Endothelial cell of umbilical vein (primary cell): ENCODE results near the gene NCF4. TPM values are rescaled to one million over a fixed set of nuclear protein-coding genes. Genes with fewer than 3 reads are reported as not detected.

Experiments used
- BruUV-seq: library from RNA; stranded (reverse); fragments of 400-500 nt; replicated peaks from 2 replicates; lab custom pipeline; 2021; lab: Mats Ljungman, UMichigan
- CTCF ChIA-PET: fragments of 300-600, 350-600 bp; sonication (Branson Sonifier 250); formaldehyde crosslinking; loops from one replicate; lab custom pipeline; 2021; ENCODE audit warnings: antibody characterized with exemption, inconsistent platforms; lab: Charles Lee
- POLR2A ChIA-PET: fragments of 300-600, 350-600 bp; sonication (Branson Sonifier 250); formaldehyde crosslinking; loops from one replicate; lab custom pipeline; 2021; ENCODE audit warnings: antibody characterized with exemption, inconsistent platforms; lab: Charles Lee
- DNase-seq: peaks from one replicate; pipeline ENCODE4 v3.0.0-alpha.2; 2011; ENCODE audit warnings: low read depth, low spot score
- FAIRE-seq: peaks from 2 replicates; lab custom pipeline; 2011; peaks lifted over from hg19 to GRCh38; lab: Jason Lieb, UNC
- H2AFZ ChIP-seq: 2 replicates; pipeline ENCODE4 v1.6.0; 2012; ENCODE audit warnings: low read depth, low read length, control low read depth, inconsistent platforms
- H3K27ac ChIP-seq: 2 replicates; pipeline ENCODE4 v1.5.1; 2011; ENCODE audit warnings: low read depth, mild to moderate bottlenecking, control low read depth, low read length, moderate library complexity; ENCODE audit not compliant: insufficient read depth
- H3K27me3 ChIP-seq, 2 experiments: 2 replicates each; pipeline versions ENCODE4 v1.6.0 to v1.6.1; 2011; ENCODE audit warnings: low read length in 2 of 2, mixed read lengths in 1 of 2; ENCODE audit not compliant: control insufficient read depth in 2 of 2, insufficient read depth in 2 of 2
- H3K36me3 ChIP-seq, 2 experiments: 2 replicates in 1 of 2; 3 replicates in 1 of 2; pipeline ENCODE4 v1.5.1; 2011; ENCODE audit warnings: low read length in 2 of 2, mild to moderate bottlenecking in 1 of 2, moderate library complexity in 1 of 2; ENCODE audit not compliant: control insufficient read depth in 2 of 2, insufficient read depth in 2 of 2; ENCODE audit errors: extremely low read depth in 1 of 2
- H3K4me1 ChIP-seq: 3 replicates; pipeline ENCODE4 v1.5.1; 2011; ENCODE audit warnings: mild to moderate bottlenecking, low read length; ENCODE audit not compliant: control insufficient read depth, insufficient read depth; ENCODE audit errors: extremely low read depth
- H3K4me2 ChIP-seq: 2 replicates; pipeline ENCODE4 v1.6.1; 2011; ENCODE audit warnings: low read length, control low read depth, mixed read lengths; ENCODE audit not compliant: insufficient read depth
- H3K4me3 ChIP-seq, 3 experiments: fragments of 200-600 bp in 1 of 3; sonication (generic), shearing (Covaris generic) in 1 of 3; replicated peaks in 1 of 3; 2 replicates each; pipeline ENCODE4 v1.5.1; 2011 to 2016; ENCODE audit warnings: control low read depth in 3 of 3, low read length in 3 of 3, mild to moderate bottlenecking in 2 of 3, inconsistent platforms in 1 of 3, low read depth in 1 of 3, moderate library complexity in 1 of 3; ENCODE audit not compliant: insufficient read depth in 1 of 3
- H3K79me2 ChIP-seq: 2 replicates; pipeline ENCODE4 v1.6.0; 2012; ENCODE audit warnings: low read length, inconsistent platforms; ENCODE audit not compliant: control insufficient read depth, insufficient read depth
- H3K9ac ChIP-seq: replicated peaks from 2 replicates; pipeline ENCODE3; 2011; ENCODE audit warnings: low read length, control low read depth; ENCODE audit not compliant: insufficient read depth; ENCODE audit errors: extremely low read depth
- H3K9me1 ChIP-seq: replicated peaks from 3 replicates; pipeline ENCODE4 v1.6.0; 2011; ENCODE audit warnings: mild to moderate bottlenecking, low read length; ENCODE audit not compliant: control insufficient read depth, insufficient read depth; ENCODE audit errors: extremely low read depth
- H3K9me3 ChIP-seq: replicated peaks from 2 replicates; pipeline ENCODE4 v1.5.1; 2012; ENCODE audit warnings: low read length, inconsistent platforms; ENCODE audit not compliant: control insufficient read depth, insufficient read depth
- H4K20me1 ChIP-seq: replicated peaks from 2 replicates; pipeline ENCODE3; 2011; ENCODE audit warnings: mild to moderate bottlenecking, low read length; ENCODE audit not compliant: control insufficient read depth, insufficient read depth; ENCODE audit errors: extremely low read depth
- EZH2 ChIP-seq: IDR thresholded peaks from 2 replicates; pipeline ENCODE4 v1.6.1; 2012; ENCODE audit warnings: borderline replicate concordance, low read depth, mild to moderate bottlenecking, moderate library complexity, low read length, inconsistent platforms; ENCODE audit not compliant: severe bottlenecking
- FOS ChIP-seq: IDR thresholded peaks from 2 replicates; pipeline ENCODE4 v1.6.1; 2011; ENCODE audit warnings: mild to moderate bottlenecking, low read length, moderate library complexity, borderline replicate concordance; ENCODE audit not compliant: insufficient read depth
- GATA2 ChIP-seq: IDR thresholded peaks from 2 replicates; pipeline ENCODE4 v1.7.0; 2011; ENCODE audit warnings: low read depth, mild to moderate bottlenecking, moderate library complexity, mixed read lengths, low read length; ENCODE audit not compliant: insufficient read length, insufficient read depth
- JUN ChIP-seq: IDR thresholded peaks from 2 replicates; pipeline ENCODE4 v1.6.1; 2011; ENCODE audit warnings: borderline replicate concordance, low read depth; ENCODE audit not compliant: insufficient read length, insufficient read depth
- MAX ChIP-seq: IDR thresholded peaks from 2 replicates; pipeline ENCODE4 v1.6.1; 2011; ENCODE audit not compliant: insufficient read depth, insufficient read length
- MYC ChIP-seq: IDR thresholded peaks from one replicate; pipeline ENCODE4 v1.6.1; 2011; ENCODE audit warnings: mild to moderate bottlenecking, low read depth, low read length
- POLR2A ChIP-seq: IDR thresholded peaks from 2 replicates; pipeline ENCODE4 v1.6.1; 2012; ENCODE audit warnings: low read depth, mild to moderate bottlenecking, control low read depth, low read length
- POLR2AphosphoS5 ChIP-seq: IDR thresholded peaks from 2 replicates; pipeline ENCODE4 v1.6.1; 2012; ENCODE audit warnings: low read depth, mild to moderate bottlenecking, control low read depth, low read length, moderate library complexity; ENCODE audit not compliant: insufficient read depth
- dilution Hi-C: fragments of 300-500 bp; cut with MboI; formaldehyde crosslinking; loops from one replicate; pipeline ENCODE4 v1.15.0; 2019; ENCODE audit warnings: low sequenced_read_pairs; ENCODE audit not compliant: extremely low pct_ligation_motif_present
- intact Hi-C: fragments of 100-400 bp; cut with micrococcal nuclease; formaldehyde crosslinking; loops from one replicate; pipeline ENCODE4 v1.10.0; 2022
- polyA plus RNA-seq, 4 experiments: library from polyadenylated mRNA; depleted of rRNA in 3 of 4; stranded (reverse) in 3 of 4; unstranded in 1 of 4; fragments of >200 nt; gene quantifications; 2 replicates each; pipeline versions ENCODE4 v1.2.1 to v1.2.3, GENCODE V29; 2011 to 2012; ENCODE audit warnings: missing spikeins in 1 of 4
- total RNA-seq: library from RNA; stranded (reverse); gene quantifications from 2 replicates; pipeline ENCODE4 v1.2.3, GENCODE V29; 2021
- TF ChIP-seq, protein P1 (sequence below), 2 donors: IDR thresholded peaks; 1 replicate in 1 of 2; 2 replicates in 1 of 2; pipeline ENCODE4 v1.5.1; 2011; ENCODE audit warnings: low read length in 2 of 2, mild to moderate bottlenecking in 2 of 2, moderate library complexity in 2 of 2, control low read depth in 1 of 2, inconsistent platforms in 1 of 2, low read depth in 1 of 2; ENCODE audit not compliant: insufficient read depth in 1 of 2; ENCODE audit errors: extremely low read depth in 1 of 2

NCF4 gene
- total and polyA plus RNA-seq, 2 donors (not counting 3 experiments of a cell fraction or from before 2014, with no cell fraction given), result 0.07 TPM; not detected in 1

DNA sequence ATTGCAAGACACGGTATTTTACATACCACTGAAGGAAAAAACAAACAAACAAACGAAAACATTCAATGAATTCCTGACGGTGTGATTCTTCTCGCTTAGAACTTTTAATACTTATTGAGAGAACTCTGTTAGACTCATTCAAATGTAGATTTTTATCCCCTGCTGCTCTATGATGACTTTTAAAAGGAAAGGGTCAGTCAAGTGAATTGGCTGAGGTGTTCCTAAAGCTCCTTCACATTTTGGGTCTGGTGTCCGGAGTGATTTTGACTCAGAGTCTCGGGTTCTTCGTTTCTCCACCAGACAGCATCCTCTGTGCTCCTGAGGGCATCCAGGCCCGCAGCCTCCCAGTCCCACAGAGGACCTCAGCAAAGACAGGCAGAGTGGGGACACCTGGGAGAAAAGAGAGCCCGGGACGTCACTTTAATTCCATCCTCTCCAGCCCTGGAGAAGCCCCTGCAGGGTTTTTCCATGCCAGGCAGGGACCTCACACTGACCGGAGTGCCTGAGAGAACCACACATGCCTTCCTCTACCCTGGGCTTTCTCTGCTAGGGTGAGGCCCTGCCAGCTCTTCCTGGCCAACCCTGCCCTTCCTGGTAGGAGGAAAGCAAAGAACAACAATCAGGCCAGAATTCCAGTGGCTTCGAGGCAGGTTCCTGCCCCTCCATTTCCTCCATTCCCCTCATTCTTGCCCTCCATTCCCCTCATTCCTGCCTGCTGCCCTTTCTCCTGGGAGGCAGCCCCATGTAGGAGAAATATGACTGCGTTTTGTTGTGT, 51.3 kb downstream of the NCF4 start:
- no peaks in the 10 kb centered on the region for H4K20me1 ChIP-seq
- H3K9me1 ChIP-seq, result no peaks in the 10 kb centered on the region
- BruUV-seq, result no TSS peak
- ChIA-PET CTCF (interaction anchor here (3.8 kb wide), 1 partner anchor 13 kb away, joined by 8 read pairs; no protein-coding TSS in a partner anchor), POLR2A (no interaction called here)
- H3K79me2 ChIP-seq, result peaks cover 9% of the 10 kb centered on the region
- H3K4me1 ChIP-seq, result peaks cover 25% of the 10 kb centered on the region
- peak overlapping the region; percentile 90 for H2AFZ ChIP-seq
- H3K27ac ChIP-seq, result no peak overlapping the region
- no peaks in the 10 kb centered on the region for H3K36me3 ChIP-seq
- dilution Hi-C loops (no loop called here), intact Hi-C loops (loop anchor here (2.0 kb wide), 1 partner anchor 39 kb away; no protein-coding TSS in a partner anchor)
- no peak overlapping the region for H3K9ac ChIP-seq
- no peak overlapping the region for H3K4me3 ChIP-seq
- peaks cover 0 to 1% of the 10 kb centered on the region in 2 experiments for H3K27me3 ChIP-seq
- TF ChIP-seq FOS (no peak), MAX (no peak), POLR2AphosphoS5 (no peak), EZH2 (no peak), GATA2 (no peak), POLR2A (no peak), MYC (no peak), JUN (no peak)
- TF ChIP-seq, protein P1, sequence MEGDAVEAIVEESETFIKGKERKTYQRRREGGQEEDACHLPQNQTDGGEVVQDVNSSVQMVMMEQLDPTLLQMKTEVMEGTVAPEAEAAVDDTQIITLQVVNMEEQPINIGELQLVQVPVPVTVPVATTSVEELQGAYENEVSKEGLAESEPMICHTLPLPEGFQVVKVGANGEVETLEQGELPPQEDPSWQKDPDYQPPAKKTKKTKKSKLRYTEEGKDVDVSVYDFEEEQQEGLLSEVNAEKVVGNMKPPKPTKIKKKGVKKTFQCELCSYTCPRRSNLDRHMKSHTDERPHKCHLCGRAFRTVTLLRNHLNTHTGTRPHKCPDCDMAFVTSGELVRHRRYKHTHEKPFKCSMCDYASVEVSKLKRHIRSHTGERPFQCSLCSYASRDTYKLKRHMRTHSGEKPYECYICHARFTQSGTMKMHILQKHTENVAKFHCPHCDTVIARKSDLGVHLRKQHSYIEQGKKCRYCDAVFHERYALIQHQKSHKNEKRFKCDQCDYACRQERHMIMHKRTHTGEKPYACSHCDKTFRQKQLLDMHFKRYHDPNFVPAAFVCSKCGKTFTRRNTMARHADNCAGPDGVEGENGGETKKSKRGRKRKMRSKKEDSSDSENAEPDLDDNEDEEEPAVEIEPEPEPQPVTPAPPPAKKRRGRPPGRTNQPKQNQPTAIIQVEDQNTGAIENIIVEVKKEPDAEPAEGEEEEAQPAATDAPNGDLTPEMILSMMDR (IDR thresholded peaks at IDR 0.05; ENCODE audit: extremely low read depth in 1 of 2, insufficient read depth in 1 of 2, low read depth in 1 of 2, low read length in 2 of 2), result no peak
- DNase-seq, result peak; percentile 15
- H3K4me2 ChIP-seq, result no peak overlapping the region
- FAIRE-seq, result no peak
- no peaks in the 10 kb centered on the region for H3K9me3 ChIP-seq
